H54 (cell line): ENCODE measurements around the gene ZC3HAV1.
"Not testable (repeated sequence)": the region's sequence is repeated elsewhere in the genome, so short reads cannot be mapped to it uniquely, and the experiment has no call there.

ENCODE experiments used
- DNase-seq: peaks from one replicate; pipeline ENCODE4 v3.0.0; 2011; ENCODE audit warnings: low spot score, mixed read lengths; ENCODE audit not compliant: insufficient read length
- FAIRE-seq: peaks from 3 replicates; lab custom pipeline; 2011; peaks lifted over from hg19 to GRCh38; lab: Jason Lieb, UNC
- POLR2A ChIP-seq: IDR thresholded peaks from 2 replicates; pipeline ENCODE4 v1.6.1; 2011; ENCODE audit warnings: low read depth, mild to moderate bottlenecking, low read length

ZC3HAV1 gene

DNA sequence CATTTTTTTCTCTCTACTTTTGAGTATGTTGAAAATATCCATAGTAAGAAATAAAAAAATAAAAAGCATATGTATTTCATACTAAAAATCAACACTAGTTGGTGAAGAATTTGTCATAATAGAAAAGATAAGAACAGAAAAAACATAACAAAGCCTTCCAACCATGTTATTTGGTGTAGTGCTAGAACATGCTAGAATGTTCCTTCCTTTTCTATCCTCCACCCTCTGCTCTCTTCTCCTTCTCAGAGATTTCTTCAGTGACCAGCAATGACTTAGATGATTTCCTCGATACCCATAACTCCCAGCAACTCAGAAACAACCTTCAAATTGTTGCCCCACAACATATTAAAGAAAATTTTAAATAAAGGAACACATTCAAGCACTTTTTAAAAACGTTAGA, 2.6 kb downstream of the ZC3HAV1 start:
- no peak for DNase-seq
- no peak for FAIRE-seq
- TF ChIP-seq POLR2A = no peak

DNA sequence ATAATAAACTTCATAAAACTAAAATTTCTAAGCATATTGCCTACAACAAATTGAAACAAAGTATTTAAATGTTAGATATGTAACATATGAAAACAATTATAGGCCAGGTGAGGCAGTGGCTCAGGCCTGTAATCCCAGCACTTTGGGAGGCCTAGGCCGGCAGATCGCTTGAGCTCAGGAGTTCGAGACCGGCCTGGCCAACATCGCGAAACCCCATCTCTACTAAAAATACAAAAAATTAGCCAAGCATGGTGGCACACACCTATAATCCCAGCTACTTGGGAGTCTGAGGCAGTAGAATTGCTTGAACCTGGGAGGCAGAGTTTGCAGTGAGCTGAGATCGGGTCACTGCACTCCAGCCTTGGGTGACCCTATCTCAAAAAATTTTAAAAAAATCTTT, 3.3 kb downstream of the ZC3HAV1 start:
- FAIRE-seq, DNase-seq: not testable (repeated sequence)

DNA sequence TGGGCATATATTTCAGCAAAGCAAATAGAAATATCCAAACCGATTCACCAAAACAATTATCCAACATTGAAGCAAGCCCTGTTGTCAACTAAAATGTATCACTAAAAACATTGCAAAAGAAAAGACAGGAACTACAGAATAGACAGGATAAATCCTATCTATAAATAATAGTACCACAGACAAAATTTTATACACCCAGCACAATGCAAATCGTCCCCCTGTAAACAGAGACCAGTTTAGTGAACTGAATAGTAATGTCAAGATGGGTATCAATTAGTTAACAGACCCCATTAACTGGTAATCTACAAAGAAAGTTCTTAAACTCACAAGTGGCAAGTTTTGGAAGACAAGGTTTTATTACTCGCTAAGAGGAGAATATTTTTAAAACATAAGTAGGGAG, 4.0 kb downstream of the ZC3HAV1 start:
- FAIRE-seq (no peak), DNase-seq (no peak)
- TF ChIP-seq POLR2A = no peak

DNA sequence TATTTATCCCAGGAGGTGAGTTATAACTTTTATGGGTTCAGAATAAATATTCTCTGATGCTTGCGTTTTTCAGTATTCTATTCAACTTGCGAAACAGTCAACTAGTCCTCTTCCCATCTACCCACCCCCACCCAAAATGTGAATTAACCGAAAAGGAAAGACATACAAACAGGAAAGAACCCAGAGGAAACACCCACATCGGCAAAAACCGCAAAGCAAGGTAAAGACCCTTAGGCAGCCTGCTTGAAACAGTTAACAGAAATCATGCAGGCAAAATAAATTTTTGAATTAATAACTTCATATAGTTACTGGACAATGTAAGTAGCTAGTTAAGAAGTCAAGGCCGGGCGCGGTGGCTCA, 5.4 kb downstream of the ZC3HAV1 start:
- TF ChIP-seq POLR2A = no peak
- DNase-seq (no peak), FAIRE-seq (no peak)

DNA sequence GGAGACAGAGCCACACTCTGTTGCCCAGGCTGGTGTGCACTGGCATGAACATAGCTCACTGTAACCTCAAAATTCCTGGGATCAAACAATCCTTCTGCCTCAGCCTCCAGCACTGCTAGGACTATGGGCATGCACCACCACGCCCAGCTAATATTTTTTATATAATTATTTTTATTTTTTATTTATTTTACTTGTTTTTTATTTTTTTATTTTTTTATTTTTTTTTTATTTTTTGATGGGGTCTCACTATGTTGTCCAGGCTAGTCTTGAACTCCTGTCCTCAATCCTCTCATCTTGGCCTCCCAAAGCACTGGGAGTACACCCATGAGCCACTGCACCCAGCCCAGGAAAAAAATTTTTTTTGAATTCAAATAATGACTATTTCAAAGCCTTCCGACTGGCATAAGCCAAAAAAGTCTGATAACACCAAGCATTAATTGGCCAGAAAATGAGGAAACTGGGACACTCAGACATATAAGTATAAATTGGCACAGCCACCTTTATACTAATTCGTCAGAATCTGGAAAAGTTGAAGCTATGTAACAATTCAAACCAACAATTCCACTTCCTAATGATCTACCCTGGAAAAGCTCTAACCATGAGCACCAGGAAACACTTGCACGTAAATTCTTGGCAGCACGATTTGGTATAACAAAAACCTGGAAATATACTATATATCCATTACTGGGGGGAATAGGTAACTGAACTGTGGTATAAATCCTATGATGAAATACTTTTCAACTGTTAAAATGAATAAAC, 6.3 kb downstream of the ZC3HAV1 start:
- no peak for FAIRE-seq
- DNase-seq = no peak

DNA sequence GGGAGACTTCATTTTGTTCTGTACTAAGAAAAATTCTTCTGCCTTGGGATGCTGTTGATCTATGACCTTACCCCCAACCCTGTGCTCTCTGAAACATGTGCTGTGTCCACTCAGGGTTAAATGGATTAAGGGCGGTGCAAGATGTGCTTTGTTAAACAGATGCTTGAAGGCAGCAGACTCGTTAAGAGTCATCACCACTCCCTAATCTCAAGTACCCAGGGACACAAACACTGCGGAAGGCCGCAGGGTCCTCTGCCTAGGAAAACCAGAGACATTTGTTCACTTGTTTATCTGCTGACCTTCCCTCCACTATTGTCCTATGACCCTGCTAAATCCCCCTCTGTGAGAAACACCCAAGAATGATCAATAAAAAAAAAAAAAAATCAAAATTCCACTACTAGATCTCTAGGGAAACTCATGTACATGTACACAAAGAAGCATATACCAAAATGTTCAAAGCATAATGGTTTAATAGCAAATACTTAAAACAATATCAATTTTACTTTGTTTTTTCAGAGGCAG, 7.8 kb downstream of the ZC3HAV1 start:
- not testable (repeated sequence) for FAIRE-seq

More for the DNA sequence above, 6.3 kb downstream of the ZC3HAV1 start:
- no peak for TF ChIP-seq POLR2A

DNA sequence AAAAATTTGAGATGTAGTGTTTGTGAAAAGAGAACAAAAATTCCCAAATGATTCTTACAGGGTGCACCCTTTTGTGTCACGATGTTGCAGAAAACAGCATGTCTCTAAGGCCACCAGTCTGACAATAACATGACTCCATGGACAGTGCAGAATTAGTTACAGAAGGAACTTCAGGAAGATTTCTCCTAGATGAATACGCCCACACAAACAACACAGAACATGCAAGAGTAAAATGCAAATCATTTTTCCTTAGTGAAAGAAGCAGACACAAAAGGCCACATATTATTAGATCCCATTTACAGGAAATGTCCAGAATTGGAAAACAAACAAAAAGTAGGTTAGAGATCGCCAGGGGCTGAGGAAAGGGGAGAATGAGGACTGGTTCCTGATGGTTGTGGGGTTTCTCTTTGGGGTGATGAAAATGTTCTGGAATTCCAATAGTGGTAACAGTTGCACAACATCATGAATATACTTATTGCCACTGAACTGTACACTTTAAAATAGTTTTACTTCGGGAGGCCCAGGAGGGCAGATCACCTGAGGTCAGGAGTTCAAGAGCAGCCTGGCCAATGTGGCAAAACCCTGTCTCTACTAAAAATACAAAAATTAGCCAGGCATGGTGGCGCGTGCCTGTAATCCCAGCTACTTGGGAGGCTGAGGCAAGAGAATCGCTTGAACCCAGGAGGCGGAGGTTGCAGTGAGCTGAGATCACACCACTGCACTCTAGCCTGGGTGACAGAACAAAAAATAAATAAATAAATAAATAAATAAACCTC, 10.2 kb downstream of the ZC3HAV1 start:
- no peak for DNase-seq
- no peak for TF ChIP-seq POLR2A
- FAIRE-seq = no peak

More for the DNA sequence above, 7.8 kb downstream of the ZC3HAV1 start:
- DNase-seq = not testable (repeated sequence)

DNA sequence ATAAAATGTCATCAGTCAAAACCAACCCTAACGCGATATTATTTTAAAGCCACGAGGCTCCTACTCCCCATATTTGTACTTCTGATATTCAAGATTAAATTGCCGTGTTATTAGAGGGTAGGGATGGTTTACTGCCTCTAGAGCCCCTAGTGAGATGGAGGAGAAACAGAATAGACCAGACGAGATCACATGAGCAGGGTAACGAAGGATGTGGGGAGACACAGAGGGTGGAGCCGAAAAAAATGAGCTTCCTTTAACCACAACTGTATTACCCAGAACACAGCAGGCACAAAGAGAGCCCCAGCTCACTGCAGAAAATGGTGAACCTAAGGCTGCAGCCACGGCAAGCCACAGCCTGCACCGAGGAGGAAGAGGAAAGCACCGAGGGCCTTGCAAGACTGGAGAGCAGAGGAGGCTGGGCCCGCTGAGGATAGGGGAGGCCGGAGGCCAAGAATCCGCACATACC, 14.3 kb downstream of the ZC3HAV1 start:
- FAIRE-seq = no peak
- DNase-seq = no peak
- TF ChIP-seq POLR2A = no peak

DNA sequence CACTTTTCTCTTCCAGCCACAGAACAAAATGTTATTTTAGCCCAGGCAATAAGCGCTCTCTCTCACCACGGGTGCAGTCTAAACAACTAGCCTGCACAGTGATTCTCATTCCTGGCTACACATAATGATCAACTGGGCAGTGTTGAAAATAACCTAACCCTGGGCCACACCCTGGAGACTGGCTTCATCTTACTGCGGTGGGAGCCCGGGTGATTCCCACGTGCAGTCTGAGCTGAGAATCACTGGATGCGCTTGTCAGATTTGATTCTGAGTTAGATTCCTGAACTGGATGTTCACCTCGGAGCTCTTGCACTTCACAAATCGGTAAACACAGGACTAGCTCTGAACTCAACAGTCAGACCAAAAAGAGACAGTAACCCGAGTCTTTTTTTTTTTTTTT, 14.9 kb downstream of the ZC3HAV1 start:
- TF ChIP-seq POLR2A = no peak
- DNase-seq = no peak
- no peak for FAIRE-seq

DNA sequence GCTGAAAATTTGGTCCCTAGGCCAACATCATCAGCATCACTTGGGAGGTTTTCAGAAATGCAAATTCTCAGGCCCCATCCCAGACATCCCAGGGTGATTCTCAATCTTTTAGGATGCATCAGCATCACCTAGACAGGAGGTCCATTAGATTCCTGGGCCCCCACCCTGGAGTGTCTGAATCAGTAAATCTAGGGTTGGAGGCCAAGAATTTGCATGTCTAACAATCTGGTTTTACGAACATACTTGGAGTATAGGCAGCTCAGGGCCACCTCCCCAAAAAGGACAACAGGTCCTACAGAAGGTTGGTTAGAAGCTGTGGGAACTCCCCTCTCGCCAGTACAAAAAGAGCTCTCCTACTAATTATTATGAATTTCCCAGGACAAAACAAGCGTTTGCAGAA, 15.5 kb downstream of the ZC3HAV1 start:
- no peak for DNase-seq
- TF ChIP-seq POLR2A = no peak
- FAIRE-seq = no peak

DNA sequence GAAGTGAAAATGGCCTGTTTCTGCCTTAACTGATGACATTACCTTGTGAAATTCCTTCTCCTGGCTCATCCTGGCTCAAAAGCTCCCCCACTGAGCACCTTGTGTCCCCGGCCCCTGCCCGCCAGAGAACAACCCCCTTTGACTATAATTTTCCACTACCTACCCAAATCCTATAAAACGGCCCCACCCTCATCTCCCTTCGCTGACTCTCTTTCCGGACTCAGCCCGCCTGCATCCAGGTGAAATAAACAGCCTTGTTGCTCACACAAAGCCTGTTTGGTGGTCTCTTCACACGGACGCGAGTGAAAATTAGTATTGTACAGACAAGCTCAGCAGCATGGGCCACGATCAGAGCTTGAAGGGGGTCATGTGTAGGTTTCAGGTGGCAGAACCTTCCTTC, 16.0 kb downstream of the ZC3HAV1 start:
- DNase-seq, FAIRE-seq: not testable (repeated sequence)

DNA sequence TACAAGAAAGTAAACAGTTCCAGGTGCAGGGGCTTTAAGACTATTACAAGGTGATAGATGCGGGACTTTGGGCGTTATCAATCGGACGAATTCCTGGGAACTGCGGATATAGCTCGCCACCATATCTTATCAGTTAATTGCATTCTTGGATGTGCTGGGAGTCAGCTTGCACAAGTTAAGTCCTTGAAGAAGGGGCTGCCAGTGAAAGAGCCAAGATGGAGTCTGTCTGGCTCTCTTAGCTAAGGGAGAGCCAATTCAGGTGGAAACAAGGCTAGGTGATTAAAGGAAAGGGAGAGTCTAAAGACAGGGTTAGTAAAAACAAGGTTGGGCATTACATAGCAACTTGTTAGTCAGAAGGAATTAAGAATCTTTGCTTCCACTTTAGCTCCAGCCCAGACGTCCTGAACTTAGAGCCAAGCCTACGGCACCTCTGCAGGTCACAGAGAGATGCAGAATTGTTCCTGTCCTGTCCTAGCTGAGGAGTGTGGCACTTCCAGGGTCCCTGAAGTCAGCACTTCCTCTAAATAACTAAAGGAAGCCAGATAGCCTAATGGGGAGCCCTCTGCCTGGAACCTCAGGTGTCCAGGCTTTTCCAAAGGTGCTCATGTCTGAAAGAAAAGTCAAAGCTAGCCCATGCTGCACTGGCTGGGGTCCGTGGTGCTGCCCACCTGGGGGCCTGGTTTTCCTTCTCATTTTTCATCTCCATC, 17.3 kb downstream of the ZC3HAV1 start:
- FAIRE-seq = no peak
- no peak for DNase-seq
- no peak for TF ChIP-seq POLR2A

DNA sequence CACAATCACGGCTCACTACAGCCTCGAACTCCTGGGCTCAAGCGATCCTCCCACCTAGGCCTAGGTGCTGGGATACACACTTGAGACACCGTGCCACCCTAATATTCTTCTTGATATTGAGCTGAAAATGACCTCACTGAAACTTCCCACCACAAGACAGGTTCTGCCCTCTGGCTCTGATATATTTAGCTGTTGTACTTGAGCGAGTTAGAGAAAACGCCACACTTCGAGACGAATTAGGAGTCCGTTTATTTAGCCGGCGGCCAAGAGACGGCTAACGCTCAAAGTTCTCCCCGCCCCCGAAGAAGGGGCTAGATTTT, 17.9 kb downstream of the ZC3HAV1 start:
- no peak for TF ChIP-seq POLR2A
- no peak for FAIRE-seq
- no peak for DNase-seq

DNA sequence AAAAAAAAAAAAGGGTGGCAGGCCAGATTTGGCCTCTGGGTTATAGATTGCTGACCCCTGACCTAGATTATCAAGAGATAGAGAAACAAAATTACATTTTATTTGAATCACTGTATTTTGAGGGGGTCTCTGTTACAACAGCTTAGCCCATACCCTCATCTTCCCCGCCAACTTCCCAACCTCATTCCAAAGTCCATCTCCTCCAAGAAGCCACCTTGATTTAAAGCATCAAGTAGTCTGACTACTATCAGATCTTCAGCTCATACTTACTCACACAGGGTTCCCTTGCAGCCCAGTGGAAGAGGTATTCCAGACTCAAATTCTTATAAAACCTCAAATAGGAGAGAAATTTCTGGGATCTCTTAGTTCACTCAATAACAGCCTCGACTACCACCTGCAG, 20.4 kb downstream of the ZC3HAV1 start:
- DNase-seq (no peak), FAIRE-seq (no peak)
- TF ChIP-seq POLR2A = no peak
